ENCODE measurements around the gene RXRA. TPM values are rescaled to one million over a fixed set of nuclear protein-coding genes. Genes with fewer than 3 reads are reported as not detected.

The RXRA gene
- total and polyA plus RNA-seq, 4 donors: 41.5 to 116 (median 74.1) TPM

DNA sequence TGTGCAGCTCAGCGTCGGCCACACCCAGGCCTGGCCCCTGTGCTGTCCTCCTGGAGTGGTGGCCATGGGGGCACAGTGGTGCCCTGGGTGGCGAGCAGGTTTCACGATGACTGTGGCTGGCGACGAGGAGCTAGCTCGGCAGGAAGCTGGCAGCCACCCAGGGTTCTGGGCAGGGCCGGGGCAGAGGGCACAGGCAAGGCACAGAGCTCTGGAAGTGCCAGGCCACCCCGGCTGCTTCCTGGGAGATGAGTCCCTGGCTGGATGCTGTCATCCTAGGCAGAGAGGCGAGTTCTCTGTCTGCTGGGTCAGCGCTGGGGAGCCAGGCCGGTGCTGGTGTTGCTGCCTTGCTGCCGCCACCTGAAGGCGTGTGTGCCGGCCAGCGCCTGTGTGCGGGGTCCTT is 51.7 kb downstream of the RXRA start (continued):
- no peak for TF ChIP-seq ZBTB33 (IDR thresholded peaks at IDR 0.05)

DNA sequence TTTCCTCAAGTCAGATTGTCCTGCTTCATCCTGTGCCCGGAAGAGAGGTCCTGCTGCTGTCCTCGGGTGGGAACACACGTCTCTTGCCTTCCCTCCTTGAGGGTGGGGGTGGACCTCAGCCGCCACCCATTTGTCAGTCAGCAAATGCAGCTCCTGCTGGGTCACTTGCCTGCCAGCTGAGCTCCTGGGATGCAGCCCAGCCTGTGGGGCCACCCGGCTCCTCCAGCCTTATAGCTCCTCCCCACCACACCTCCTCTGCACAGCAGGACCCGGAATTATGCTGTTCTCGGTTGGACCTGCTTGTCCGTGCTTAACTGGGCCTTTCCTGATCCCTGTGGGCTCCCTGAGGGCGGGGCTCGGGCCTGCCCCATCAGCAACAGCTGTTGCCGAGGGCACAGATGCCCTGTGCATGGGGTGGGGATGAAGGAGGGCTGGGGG is 52.7 kb downstream of the RXRA start:
- no peak for DNase-seq (ENCODE audit: low spot score)
- peaks cover 0 to 2% (median 0%) of the 10 kb centered on the region in 4 donors for H3K36me3 ChIP-seq (ENCODE audit: control insufficient read depth in 4 of 4, insufficient read depth in 3 of 4, low read depth in 1 of 4, low read length in 3 of 4)
- H3K27me3 ChIP-seq (ENCODE audit: control insufficient read depth in 4 of 4, insufficient read depth in 4 of 4, low read length in 3 of 4): no peaks in the 10 kb centered on the region
- H3K9me3 ChIP-seq (ENCODE audit: control insufficient read depth in 4 of 4, low read length in 3 of 4): no peaks in the 10 kb centered on the region
- H3K27ac ChIP-seq (ENCODE audit: low read depth in 1 of 2, low read length in 2 of 2): peak overlapping the region; percentile 91 to 98
- H3K4me3 ChIP-seq (ENCODE audit: low read depth in 1 of 3, low read length in 3 of 3): no peak overlapping the region
- peak overlapping the region in 1 of 2 donors; percentile 9 for H3K9ac ChIP-seq (ENCODE audit: low read depth in 1 of 2, low read length in 2 of 2)
- TF ChIP-seq ATF3 (IDR thresholded peaks at IDR 0.05) (no peak), FOXA2 (IDR thresholded peaks at IDR 0.05) (no peak), HNF4G (IDR thresholded peaks at IDR 0.05) (no peak), RXRA (IDR thresholded peaks at IDR 0.05) (peak in 1 of 2 donors; percentile 28), SP1 (IDR thresholded peaks at IDR 0.05) (peak; percentile 7), RAD21 (IDR thresholded peaks at IDR 0.05) (peak; percentile 11 to 35), NR2F2 (IDR thresholded peaks at IDR 0.05) (peak; percentile 76), GABPA (IDR thresholded peaks at IDR 0.05 in 1 of 2, conservative IDR thresholded peaks at IDR 0.05 in 1 of 2) (no peak)
- peaks cover 70 to 98% (median 86%) of the 10 kb centered on the region in 4 donors for H3K4me1 ChIP-seq (ENCODE audit: control insufficient read depth in 4 of 4, insufficient read depth in 4 of 4, low read length in 3 of 4)
- 32% methylated on average over 11 of the region's 11 CpGs for WGBS

GRCh38 chr9:134379831-134380365 is 53.6 kb downstream of the RXRA start:
- DNase-seq (ENCODE audit: low spot score): no peak
- Histone ChIP-seq H3K4me1 (ENCODE audit: control insufficient read depth in 4 of 4, insufficient read depth in 4 of 4, low read length in 3 of 4) (peaks cover 69 to 98% (median 90%) of the 10 kb centered on the region in 4 donors), H3K9ac (ENCODE audit: low read depth in 1 of 2, low read length in 2 of 2) (no peak overlapping the region), H3K27ac (ENCODE audit: low read depth in 1 of 2, low read length in 2 of 2) (peak overlapping the region; percentile 91 to 98), H3K9me3 (ENCODE audit: control insufficient read depth in 4 of 4, low read length in 3 of 4) (no peaks in the 10 kb centered on the region), H3K36me3 (ENCODE audit: control insufficient read depth in 4 of 4, insufficient read depth in 3 of 4, low read depth in 1 of 4, low read length in 3 of 4) (peaks cover 0 to 2% (median 0%) of the 10 kb centered on the region in 4 donors), H3K4me3 (ENCODE audit: low read depth in 1 of 3, low read length in 3 of 3) (no peak overlapping the region), H3K27me3 (ENCODE audit: control insufficient read depth in 4 of 4, insufficient read depth in 4 of 4, low read length in 3 of 4) (no peaks in the 10 kb centered on the region)
- no peak for TF ChIP-seq HNF4G (IDR thresholded peaks at IDR 0.05)
- 68% methylated on average over 21 of the region's 21 CpGs for WGBS

DNA sequence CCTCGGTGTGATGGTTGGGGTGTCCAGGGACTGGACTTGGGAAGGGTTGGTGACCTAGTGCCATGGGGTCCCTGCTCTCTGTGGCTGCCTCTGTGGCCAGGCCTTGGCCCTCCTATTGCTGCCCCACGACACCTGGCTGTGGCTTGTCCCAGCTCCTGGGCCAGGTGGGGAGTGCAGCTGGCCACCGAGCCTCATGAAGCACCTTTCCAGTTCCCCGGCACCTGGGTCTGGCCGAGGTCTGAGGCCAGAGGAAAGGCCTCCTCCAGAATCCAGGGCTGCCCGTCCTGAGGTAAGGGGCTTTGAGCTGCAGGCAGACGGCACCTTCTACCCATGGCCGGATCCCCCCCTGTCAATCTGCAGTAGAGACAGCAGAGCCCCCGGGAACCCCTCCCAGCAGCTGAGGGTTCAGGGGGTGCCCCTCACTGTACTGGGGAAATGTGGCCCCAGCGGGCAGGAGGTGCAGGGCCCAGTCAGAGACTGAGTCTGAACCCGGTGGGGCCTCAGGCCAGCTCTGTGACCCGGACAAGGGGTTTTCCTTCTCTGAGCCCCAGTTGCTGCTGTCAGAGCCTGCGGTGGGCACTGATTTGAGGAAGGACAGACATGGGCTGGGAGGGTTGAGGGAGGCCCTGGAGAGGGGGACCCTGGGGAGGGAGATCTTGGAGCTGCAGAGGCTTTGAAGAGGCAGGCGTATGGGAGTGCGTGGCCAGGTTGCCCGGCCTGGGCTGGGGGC is 54.5 kb downstream of the RXRA start:
- Histone ChIP-seq H3K27me3 (ENCODE audit: control insufficient read depth in 4 of 4, insufficient read depth in 4 of 4, low read length in 3 of 4) (no peaks in the 10 kb centered on the region), H3K9me3 (ENCODE audit: control insufficient read depth in 4 of 4, low read length in 3 of 4) (no peaks in the 10 kb centered on the region), H3K4me1 (ENCODE audit: control insufficient read depth in 4 of 4, insufficient read depth in 4 of 4, low read length in 3 of 4) (peaks cover 73 to 98% (median 94%) of the 10 kb centered on the region in 4 donors), H3K27ac (ENCODE audit: low read depth in 1 of 2, low read length in 2 of 2) (peak overlapping the region; percentile 91 to 98), H3K9ac (ENCODE audit: low read depth in 1 of 2, low read length in 2 of 2) (no peak overlapping the region), H3K4me3 (ENCODE audit: low read depth in 1 of 3, low read length in 3 of 3) (no peak overlapping the region), H3K36me3 (ENCODE audit: control insufficient read depth in 4 of 4, insufficient read depth in 3 of 4, low read depth in 1 of 4, low read length in 3 of 4) (peaks cover 0 to 2% (median 0%) of the 10 kb centered on the region in 4 donors)
- TF ChIP-seq SP1 (IDR thresholded peaks at IDR 0.05) (no peak), TAF1 (conservative IDR thresholded peaks at IDR 0.05) (no peak), EGR1 (IDR thresholded peaks at IDR 0.05; ENCODE audit: low read depth in 2 of 2) (no peak), ZBTB33 (IDR thresholded peaks at IDR 0.05) (no peak), YY1 (IDR thresholded peaks at IDR 0.05) (no peak)
- TF ChIP-seq, protein P1, sequence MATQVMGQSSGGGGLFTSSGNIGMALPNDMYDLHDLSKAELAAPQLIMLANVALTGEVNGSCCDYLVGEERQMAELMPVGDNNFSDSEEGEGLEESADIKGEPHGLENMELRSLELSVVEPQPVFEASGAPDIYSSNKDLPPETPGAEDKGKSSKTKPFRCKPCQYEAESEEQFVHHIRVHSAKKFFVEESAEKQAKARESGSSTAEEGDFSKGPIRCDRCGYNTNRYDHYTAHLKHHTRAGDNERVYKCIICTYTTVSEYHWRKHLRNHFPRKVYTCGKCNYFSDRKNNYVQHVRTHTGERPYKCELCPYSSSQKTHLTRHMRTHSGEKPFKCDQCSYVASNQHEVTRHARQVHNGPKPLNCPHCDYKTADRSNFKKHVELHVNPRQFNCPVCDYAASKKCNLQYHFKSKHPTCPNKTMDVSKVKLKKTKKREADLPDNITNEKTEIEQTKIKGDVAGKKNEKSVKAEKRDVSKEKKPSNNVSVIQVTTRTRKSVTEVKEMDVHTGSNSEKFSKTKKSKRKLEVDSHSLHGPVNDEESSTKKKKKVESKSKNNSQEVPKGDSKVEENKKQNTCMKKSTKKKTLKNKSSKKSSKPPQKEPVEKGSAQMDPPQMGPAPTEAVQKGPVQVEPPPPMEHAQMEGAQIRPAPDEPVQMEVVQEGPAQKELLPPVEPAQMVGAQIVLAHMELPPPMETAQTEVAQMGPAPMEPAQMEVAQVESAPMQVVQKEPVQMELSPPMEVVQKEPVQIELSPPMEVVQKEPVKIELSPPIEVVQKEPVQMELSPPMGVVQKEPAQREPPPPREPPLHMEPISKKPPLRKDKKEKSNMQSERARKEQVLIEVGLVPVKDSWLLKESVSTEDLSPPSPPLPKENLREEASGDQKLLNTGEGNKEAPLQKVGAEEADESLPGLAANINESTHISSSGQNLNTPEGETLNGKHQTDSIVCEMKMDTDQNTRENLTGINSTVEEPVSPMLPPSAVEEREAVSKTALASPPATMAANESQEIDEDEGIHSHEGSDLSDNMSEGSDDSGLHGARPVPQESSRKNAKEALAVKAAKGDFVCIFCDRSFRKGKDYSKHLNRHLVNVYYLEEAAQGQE (IDR thresholded peaks at IDR 0.05): no peak
- 80% methylated on average over 16 of the region's 16 CpGs for WGBS
- DNase-seq (ENCODE audit: low spot score): no peak
